Measurements from ENCODE around the gene KRT17. TPM values are rescaled to one million over a fixed set of nuclear protein-coding genes. Genes with fewer than 3 reads are reported as not detected.

KRT17 gene
- total and polyA plus RNA-seq, 9 of the 15 experiments (the other 6 are each of a cell fraction or from before 2014, with no cell fraction given) = 0.23 to 0.25 TPM; not detected in 7

- TF ChIP-seq, protein P1, sequence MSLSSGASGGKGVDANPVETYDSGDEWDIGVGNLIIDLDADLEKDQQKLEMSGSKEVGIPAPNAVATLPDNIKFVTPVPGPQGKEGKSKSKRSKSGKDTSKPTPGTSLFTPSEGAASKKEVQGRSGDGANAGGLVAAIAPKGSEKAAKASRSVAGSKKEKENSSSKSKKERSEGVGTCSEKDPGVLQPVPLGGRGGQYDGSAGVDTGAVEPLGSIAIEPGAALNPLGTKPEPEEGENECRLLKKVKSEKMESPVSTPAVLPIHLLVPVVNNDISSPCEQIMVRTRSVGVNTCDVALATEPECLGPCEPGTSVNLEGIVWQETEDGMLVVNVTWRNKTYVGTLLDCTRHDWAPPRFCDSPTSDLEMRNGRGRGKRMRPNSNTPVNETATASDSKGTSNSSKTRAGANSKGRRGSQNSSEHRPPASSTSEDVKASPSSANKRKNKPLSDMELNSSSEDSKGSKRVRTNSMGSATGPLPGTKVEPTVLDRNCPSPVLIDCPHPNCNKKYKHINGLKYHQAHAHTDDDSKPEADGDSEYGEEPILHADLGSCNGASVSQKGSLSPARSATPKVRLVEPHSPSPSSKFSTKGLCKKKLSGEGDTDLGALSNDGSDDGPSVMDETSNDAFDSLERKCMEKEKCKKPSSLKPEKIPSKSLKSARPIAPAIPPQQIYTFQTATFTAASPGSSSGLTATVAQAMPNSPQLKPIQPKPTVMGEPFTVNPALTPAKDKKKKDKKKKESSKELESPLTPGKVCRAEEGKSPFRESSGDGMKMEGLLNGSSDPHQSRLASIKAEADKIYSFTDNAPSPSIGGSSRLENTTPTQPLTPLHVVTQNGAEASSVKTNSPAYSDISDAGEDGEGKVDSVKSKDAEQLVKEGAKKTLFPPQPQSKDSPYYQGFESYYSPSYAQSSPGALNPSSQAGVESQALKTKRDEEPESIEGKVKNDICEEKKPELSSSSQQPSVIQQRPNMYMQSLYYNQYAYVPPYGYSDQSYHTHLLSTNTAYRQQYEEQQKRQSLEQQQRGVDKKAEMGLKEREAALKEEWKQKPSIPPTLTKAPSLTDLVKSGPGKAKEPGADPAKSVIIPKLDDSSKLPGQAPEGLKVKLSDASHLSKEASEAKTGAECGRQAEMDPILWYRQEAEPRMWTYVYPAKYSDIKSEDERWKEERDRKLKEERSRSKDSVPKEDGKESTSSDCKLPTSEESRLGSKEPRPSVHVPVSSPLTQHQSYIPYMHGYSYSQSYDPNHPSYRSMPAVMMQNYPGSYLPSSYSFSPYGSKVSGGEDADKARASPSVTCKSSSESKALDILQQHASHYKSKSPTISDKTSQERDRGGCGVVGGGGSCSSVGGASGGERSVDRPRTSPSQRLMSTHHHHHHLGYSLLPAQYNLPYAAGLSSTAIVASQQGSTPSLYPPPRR (CRISPR knock-in tag; IDR thresholded peaks at IDR 0.05; ENCODE audit: borderline replicate concordance) = no peak
- TF ChIP-seq KLF16 (IDR thresholded peaks at IDR 0.05) = no peak
- TF ChIP-seq XRCC5 (IDR thresholded peaks at IDR 0.05; ENCODE audit: low read depth, low read length) = peak; percentile 77; the same call in 1 of the 2 replicates
- TF ChIP-seq SRSF1 (IDR thresholded peaks at IDR 0.05; ENCODE audit: low read depth, low read length) = no peak
- TF ChIP-seq PTRF (tag; IDR thresholded peaks at IDR 0.05) = no peak
- TF ChIP-seq POLR2G (IDR thresholded peaks at IDR 0.05; ENCODE audit: low read depth, low read length) = peak; percentile 84
- no peak for TF ChIP-seq NCOA2 (IDR thresholded peaks at IDR 0.05; ENCODE audit: partially characterized antibody in 2 of 2)
- TF ChIP-seq, protein P2, sequence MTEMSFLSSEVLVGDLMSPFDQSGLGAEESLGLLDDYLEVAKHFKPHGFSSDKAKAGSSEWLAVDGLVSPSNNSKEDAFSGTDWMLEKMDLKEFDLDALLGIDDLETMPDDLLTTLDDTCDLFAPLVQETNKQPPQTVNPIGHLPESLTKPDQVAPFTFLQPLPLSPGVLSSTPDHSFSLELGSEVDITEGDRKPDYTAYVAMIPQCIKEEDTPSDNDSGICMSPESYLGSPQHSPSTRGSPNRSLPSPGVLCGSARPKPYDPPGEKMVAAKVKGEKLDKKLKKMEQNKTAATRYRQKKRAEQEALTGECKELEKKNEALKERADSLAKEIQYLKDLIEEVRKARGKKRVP (CRISPR knock-in tag; IDR thresholded peaks at IDR 0.05) = no peak
- no peak for TF ChIP-seq KAT8 (IDR thresholded peaks at IDR 0.05; ENCODE audit: low read depth)
- TF ChIP-seq NCOR1 (IDR thresholded peaks at IDR 0.05) = peak; percentile 38; the same call in 1 of the 2 replicates
- TF ChIP-seq KLF6 (CRISPR knock-in tag; IDR thresholded peaks at IDR 0.05; ENCODE audit: borderline replicate concordance) = no peak
- TF ChIP-seq PHF20 (IDR thresholded peaks at IDR 0.05; ENCODE audit: partially characterized antibody) = peak; percentile 59
- TF ChIP-seq, protein P3, sequence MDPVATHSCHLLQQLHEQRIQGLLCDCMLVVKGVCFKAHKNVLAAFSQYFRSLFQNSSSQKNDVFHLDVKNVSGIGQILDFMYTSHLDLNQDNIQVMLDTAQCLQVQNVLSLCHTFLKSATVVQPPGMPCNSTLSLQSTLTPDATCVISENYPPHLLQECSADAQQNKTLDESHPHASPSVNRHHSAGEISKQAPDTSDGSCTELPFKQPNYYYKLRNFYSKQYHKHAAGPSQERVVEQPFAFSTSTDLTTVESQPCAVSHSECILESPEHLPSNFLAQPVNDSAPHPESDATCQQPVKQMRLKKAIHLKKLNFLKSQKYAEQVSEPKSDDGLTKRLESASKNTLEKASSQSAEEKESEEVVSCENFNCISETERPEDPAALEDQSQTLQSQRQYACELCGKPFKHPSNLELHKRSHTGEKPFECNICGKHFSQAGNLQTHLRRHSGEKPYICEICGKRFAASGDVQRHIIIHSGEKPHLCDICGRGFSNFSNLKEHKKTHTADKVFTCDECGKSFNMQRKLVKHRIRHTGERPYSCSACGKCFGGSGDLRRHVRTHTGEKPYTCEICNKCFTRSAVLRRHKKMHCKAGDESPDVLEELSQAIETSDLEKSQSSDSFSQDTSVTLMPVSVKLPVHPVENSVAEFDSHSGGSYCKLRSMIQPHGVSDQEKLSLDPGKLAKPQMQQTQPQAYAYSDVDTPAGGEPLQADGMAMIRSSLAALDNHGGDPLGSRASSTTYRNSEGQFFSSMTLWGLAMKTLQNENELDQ (CRISPR knock-in tag; IDR thresholded peaks at IDR 0.05; ENCODE audit: borderline replicate concordance) = no peak
- 0 out of 2 replicates have a peak, but pooled peaks have one; percentile 26 for TF ChIP-seq ZBTB1 (CRISPR knock-in tag; IDR thresholded peaks at IDR 0.05; ENCODE audit: borderline replicate concordance, low read depth)
Observed at GRCh38 chr17:41665566-41666236, 41.3 kb upstream of the KRT17 start (continued).
